ENCODE results near the gene SMAD3. TPM values are rescaled to one million over a fixed set of nuclear protein-coding genes. Genes with fewer than 3 reads are reported as not detected.

SMAD3 gene
- total RNA-seq, 3 donors from 2014 or later = 23.2 to 25.7 (median 24.4) TPM

DNA sequence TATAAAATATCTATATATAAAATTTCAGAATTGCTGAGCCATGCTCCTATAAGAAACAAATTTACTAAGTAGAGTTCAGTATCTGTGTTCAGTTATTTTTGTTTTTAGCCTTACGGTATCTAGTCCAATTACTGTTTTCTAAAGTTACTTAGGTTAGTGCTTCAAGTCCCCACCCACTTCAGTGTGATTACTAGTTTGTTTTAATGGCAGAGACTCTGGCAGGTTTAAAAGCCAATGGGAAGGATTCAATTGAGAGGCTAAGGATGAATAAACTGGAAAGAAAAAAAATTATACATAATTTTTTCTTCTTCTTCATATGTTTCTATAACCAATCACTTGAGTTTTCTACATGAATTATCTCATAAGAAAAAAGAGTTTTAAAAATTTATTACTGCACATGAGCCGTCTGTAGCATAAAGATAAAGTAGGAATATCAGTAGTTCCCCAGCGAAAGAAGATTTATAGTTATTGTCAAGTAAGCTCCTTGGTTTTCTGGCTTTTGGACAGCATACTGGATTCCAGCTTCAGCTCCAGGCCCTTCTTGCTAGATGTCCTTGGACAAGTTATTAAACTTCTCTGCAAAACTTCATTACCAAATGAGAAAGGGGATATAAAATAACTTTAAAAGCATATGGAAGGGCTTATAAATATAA lies 142.3 kb downstream of the SMAD3 start:
- H3K4me1 Mint-ChIP-seq (ENCODE audit: low read depth) = peaks cover 2% of the 10 kb centered on the region
- no peak overlapping the region for H3K4me3 Mint-ChIP-seq
- DNase-seq (no peak), ATAC-seq (no peak)
- H3K27me3 Mint-ChIP-seq (ENCODE audit: low read depth) = no peaks in the 10 kb centered on the region
- peaks cover 42% of the 10 kb centered on the region for H3K36me3 Mint-ChIP-seq (ENCODE audit: insufficient read depth)
- no peaks in the 10 kb centered on the region for H3K9me3 Mint-ChIP-seq

DNA sequence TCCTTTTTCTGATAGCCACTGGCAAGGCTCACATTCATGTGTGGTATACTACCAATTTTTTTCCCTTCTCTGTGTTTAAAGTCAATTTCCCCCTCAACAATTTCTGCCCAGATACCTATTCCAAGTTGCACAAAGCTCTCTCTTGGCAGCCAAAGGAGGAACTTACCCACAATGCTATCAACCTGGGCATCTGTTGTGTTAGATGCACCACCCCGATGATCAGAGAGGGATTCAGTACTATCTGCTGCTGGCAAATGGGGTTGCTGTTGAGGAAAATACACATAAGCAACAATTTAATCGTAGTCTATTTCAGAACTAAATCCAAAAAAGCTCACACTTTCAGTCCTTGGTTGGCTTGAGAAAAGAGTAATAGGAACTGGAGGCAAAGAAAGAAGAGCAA lies 143.0 kb downstream of the SMAD3 start:
- no peak for ATAC-seq
- Mint-ChIP-seq H3K4me1 (ENCODE audit: low read depth) (peaks cover 2% of the 10 kb centered on the region), H3K4me3 (no peak overlapping the region), H3K36me3 (ENCODE audit: insufficient read depth) (peaks cover 37% of the 10 kb centered on the region), H3K27me3 (ENCODE audit: low read depth) (no peaks in the 10 kb centered on the region), H3K9me3 (no peaks in the 10 kb centered on the region)
- DNase-seq = no peak

DNA sequence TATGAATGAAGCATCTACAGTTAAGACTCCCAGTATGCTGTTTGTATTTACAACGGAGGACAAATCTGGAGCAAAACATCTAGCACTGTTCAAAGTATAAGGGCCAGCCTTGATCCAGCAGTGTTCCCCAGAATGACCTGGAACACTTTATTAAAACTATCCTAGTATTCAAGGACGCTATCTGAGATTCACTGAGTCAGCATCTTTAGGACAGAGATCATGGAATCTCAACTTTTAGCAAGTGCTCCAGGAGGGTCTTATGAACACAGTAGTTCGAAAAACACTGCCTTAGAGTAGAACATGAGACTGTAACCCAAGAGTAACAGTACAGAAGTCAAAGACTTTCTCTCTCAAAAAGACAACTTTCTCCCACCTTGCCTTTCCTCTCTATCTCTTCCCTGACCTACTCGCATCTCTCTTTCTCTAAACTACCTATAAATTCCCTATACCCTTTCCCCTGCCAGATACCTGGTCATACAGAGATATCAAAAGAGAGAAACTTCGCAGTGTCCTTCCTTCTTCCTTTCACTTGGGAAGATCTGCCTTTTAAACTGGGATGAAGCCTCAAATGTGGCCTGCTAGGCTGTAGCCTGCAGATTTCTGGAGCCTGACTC lies 145.3 kb downstream of the SMAD3 start:
- DNase-seq (no peak), ATAC-seq (no peak)
- peaks cover 2% of the 10 kb centered on the region for H3K4me1 Mint-ChIP-seq (ENCODE audit: low read depth)
- no peaks in the 10 kb centered on the region for H3K9me3 Mint-ChIP-seq
- H3K36me3 Mint-ChIP-seq (ENCODE audit: insufficient read depth) = peaks cover 26% of the 10 kb centered on the region
- no peaks in the 10 kb centered on the region for H3K27me3 Mint-ChIP-seq (ENCODE audit: low read depth)
- H3K4me3 Mint-ChIP-seq = no peak overlapping the region

GRCh38 chr15:67212684-67213367 lies 147.4 kb downstream of the SMAD3 start:
- DNase-seq (no peak), ATAC-seq (no peak)
- Mint-ChIP-seq H3K36me3 (ENCODE audit: insufficient read depth) (peaks cover 25% of the 10 kb centered on the region), H3K4me1 (ENCODE audit: low read depth) (peaks cover 3% of the 10 kb centered on the region), H3K9me3 (no peaks in the 10 kb centered on the region), H3K27me3 (ENCODE audit: low read depth) (no peaks in the 10 kb centered on the region), H3K4me3 (no peak overlapping the region)

DNA sequence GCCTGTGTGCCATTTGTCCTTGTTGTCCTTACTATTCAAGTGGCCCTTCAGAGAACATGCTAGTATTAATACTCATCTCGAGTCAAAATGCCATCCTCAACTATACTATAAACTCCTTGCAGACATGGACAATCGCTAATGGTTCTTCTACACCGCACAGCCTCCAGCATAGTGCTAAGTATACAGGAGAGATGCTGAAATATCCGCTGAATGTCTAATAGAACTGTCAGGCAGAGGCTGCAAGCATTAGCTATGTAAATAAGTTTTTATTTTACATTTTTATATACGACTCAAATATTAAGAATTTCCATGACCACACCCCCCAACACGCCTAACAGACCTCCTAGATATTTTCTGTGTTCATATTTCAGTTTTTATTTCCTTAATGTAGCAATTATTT lies 149.7 kb downstream of the SMAD3 start:
- Mint-ChIP-seq H3K27me3 (ENCODE audit: low read depth) (no peaks in the 10 kb centered on the region), H3K9me3 (no peaks in the 10 kb centered on the region), H3K36me3 (ENCODE audit: insufficient read depth) (peaks cover 35% of the 10 kb centered on the region), H3K4me3 (no peak overlapping the region), H3K4me1 (ENCODE audit: low read depth) (peaks cover 5% of the 10 kb centered on the region)
- no peak for DNase-seq
- ATAC-seq = no peak

GRCh38 chr15:67216859-67217258 lies 151.5 kb downstream of the SMAD3 start:
- ATAC-seq = no peak
- H3K4me3 Mint-ChIP-seq = no peak overlapping the region
- H3K9me3 Mint-ChIP-seq = no peaks in the 10 kb centered on the region
- no peak for DNase-seq
- peaks cover 3% of the 10 kb centered on the region for H3K4me1 Mint-ChIP-seq (ENCODE audit: low read depth)
- H3K27me3 Mint-ChIP-seq (ENCODE audit: low read depth) = no peaks in the 10 kb centered on the region
- peaks cover 32% of the 10 kb centered on the region for H3K36me3 Mint-ChIP-seq (ENCODE audit: insufficient read depth)

GRCh38 chr15:67218428-67218827 lies 153.0 kb downstream of the SMAD3 start:
- ATAC-seq (no peak), DNase-seq (no peak)
- no peaks in the 10 kb centered on the region for H3K27me3 Mint-ChIP-seq (ENCODE audit: low read depth)
- H3K4me1 Mint-ChIP-seq (ENCODE audit: low read depth) = peaks cover 3% of the 10 kb centered on the region
- no peaks in the 10 kb centered on the region for H3K9me3 Mint-ChIP-seq
- no peak overlapping the region for H3K4me3 Mint-ChIP-seq
- peaks cover 32% of the 10 kb centered on the region for H3K36me3 Mint-ChIP-seq (ENCODE audit: insufficient read depth)

DNA sequence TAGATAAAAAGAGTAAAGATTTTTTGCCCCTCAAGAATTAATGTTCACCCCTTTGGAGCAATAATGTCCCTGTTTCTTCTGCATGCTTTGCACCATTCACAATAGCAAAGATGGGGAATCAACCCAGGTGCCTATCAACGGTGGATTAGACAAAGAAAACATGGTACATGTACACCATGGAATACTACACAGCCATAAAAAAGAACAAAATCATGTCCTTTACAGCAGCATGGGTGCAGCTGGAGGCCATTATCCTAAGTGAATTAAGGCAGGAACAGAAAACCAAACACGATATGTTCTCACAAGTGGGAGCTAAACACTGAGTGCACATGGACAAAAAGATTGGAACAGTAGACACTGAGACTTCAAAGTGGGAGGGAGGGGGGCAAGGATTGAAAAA lies 153.9 kb downstream of the SMAD3 start:
- peaks cover 3% of the 10 kb centered on the region for H3K4me1 Mint-ChIP-seq (ENCODE audit: low read depth)
- H3K27me3 Mint-ChIP-seq (ENCODE audit: low read depth) = no peaks in the 10 kb centered on the region
- H3K4me3 Mint-ChIP-seq = no peak overlapping the region
- ATAC-seq = no peak
- H3K9me3 Mint-ChIP-seq = no peaks in the 10 kb centered on the region
- no peak for DNase-seq
- H3K36me3 Mint-ChIP-seq (ENCODE audit: insufficient read depth) = peaks cover 32% of the 10 kb centered on the region

GRCh38 chr15:67224889-67225288 lies 159.5 kb downstream of the SMAD3 start:
- peaks cover 25% of the 10 kb centered on the region for H3K36me3 Mint-ChIP-seq (ENCODE audit: insufficient read depth)
- H3K4me3 Mint-ChIP-seq = no peak overlapping the region
- ATAC-seq = no peak
- H3K27me3 Mint-ChIP-seq (ENCODE audit: low read depth) = no peaks in the 10 kb centered on the region
- H3K4me1 Mint-ChIP-seq (ENCODE audit: low read depth) = peaks cover 8% of the 10 kb centered on the region
- H3K9me3 Mint-ChIP-seq = no peaks in the 10 kb centered on the region
- DNase-seq = no peak

GRCh38 chr15:67225336-67225735 lies 159.9 kb downstream of the SMAD3 start:
- Mint-ChIP-seq H3K4me1 (ENCODE audit: low read depth) (peaks cover 8% of the 10 kb centered on the region), H3K36me3 (ENCODE audit: insufficient read depth) (peaks cover 26% of the 10 kb centered on the region), H3K9me3 (no peaks in the 10 kb centered on the region), H3K4me3 (no peak overlapping the region), H3K27me3 (ENCODE audit: low read depth) (no peaks in the 10 kb centered on the region)
- ATAC-seq (no peak), DNase-seq (no peak)

DNA sequence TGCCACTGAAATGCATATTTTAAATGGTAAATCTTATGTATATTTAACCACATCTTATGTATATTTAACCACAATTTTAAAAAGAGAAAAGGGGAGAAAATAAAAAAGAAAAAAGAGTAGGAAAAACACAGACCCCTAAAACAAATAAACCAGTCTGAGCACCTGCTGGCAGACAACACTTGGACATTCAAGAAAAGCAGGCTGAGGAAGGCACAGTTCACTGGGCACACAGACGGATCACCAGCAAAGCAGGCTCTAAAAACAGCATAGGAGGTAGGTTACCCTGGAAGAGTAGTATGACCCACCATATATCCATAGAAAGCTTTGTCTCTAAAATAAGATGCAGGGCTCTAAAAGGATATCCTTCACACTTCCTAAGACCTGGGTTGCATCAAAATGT lies 162.0 kb downstream of the SMAD3 start:
- ATAC-seq (no peak), DNase-seq (no peak)
- H3K27me3 Mint-ChIP-seq (ENCODE audit: low read depth) = no peaks in the 10 kb centered on the region
- peaks cover 40% of the 10 kb centered on the region for H3K36me3 Mint-ChIP-seq (ENCODE audit: insufficient read depth)
- no peak overlapping the region for H3K4me3 Mint-ChIP-seq
- peaks cover 8% of the 10 kb centered on the region for H3K4me1 Mint-ChIP-seq (ENCODE audit: low read depth)
- H3K9me3 Mint-ChIP-seq = no peaks in the 10 kb centered on the region

- no peak for DNase-seq
- no peaks in the 10 kb centered on the region for H3K9me3 Mint-ChIP-seq
- H3K36me3 Mint-ChIP-seq (ENCODE audit: insufficient read depth) = peaks cover 43% of the 10 kb centered on the region
- no peak overlapping the region for H3K4me3 Mint-ChIP-seq
- no peak for ATAC-seq
- peaks cover 8% of the 10 kb centered on the region for H3K4me1 Mint-ChIP-seq (ENCODE audit: low read depth)
- H3K27me3 Mint-ChIP-seq (ENCODE audit: low read depth) = no peaks in the 10 kb centered on the region
These were observed 162.4 kb downstream of the SMAD3 start for GRCh38 chr15:67227846-67228245.

GRCh38 chr15:67228286-67228685 lies 162.9 kb downstream of the SMAD3 start:
- peaks cover 48% of the 10 kb centered on the region for H3K36me3 Mint-ChIP-seq (ENCODE audit: insufficient read depth)
- peaks cover 8% of the 10 kb centered on the region for H3K4me1 Mint-ChIP-seq (ENCODE audit: low read depth)
- H3K9me3 Mint-ChIP-seq = no peaks in the 10 kb centered on the region
- DNase-seq = no peak
- H3K27me3 Mint-ChIP-seq (ENCODE audit: low read depth) = no peaks in the 10 kb centered on the region
- ATAC-seq = no peak
- no peak overlapping the region for H3K4me3 Mint-ChIP-seq

DNA sequence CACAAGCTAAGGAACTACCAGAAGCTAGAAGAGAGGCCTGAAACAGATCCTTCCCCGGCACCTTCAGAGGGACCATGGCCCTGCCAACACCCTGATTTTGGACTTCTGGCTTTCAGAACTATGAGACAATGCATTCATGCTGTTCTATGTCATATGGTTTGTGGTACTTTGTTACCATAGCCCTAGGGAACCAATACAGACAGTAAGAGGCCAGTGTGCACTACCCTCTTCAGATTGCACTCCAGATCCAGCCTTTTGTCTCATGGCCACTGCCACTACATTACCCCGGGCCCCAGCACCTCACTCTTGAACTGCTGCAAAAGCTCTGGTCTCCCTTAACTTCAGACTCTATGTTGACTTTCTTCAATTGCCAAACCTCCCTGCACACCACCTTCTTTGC lies 165.1 kb downstream of the SMAD3 start:
- H3K27me3 Mint-ChIP-seq (ENCODE audit: low read depth) = no peaks in the 10 kb centered on the region
- DNase-seq = no peak
- no peak overlapping the region for H3K4me3 Mint-ChIP-seq
- no peak for ATAC-seq
- H3K4me1 Mint-ChIP-seq (ENCODE audit: low read depth) = peaks cover 8% of the 10 kb centered on the region
- peaks cover 59% of the 10 kb centered on the region for H3K36me3 Mint-ChIP-seq (ENCODE audit: insufficient read depth)
- no peaks in the 10 kb centered on the region for H3K9me3 Mint-ChIP-seq

DNA sequence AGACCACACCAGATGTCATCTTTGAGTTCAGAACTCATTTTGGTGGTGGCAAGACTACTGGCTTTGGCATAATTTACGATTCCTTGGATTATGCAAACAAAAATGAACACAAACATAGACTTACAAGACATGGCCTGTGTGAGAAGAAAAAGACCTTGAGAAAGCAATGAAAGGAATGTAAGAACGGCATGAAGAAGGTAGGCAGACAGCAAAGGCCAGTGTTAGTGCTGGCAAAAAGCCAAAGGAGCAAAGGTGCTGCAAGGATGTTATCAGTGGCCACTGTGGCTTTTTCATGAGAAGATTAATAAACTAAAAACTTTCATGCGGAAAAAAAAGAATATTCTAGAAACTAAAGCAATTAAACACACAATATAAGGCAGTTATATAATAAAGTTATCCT lies 167.2 kb downstream of the SMAD3 start:
- Mint-ChIP-seq H3K27me3 (ENCODE audit: low read depth) (no peaks in the 10 kb centered on the region), H3K4me3 (no peak overlapping the region), H3K4me1 (ENCODE audit: low read depth) (peaks cover 9% of the 10 kb centered on the region), H3K9me3 (no peaks in the 10 kb centered on the region), H3K36me3 (ENCODE audit: insufficient read depth) (peaks cover 59% of the 10 kb centered on the region)
- ATAC-seq (no peak), DNase-seq (no peak)
